CMK (cell line): ENCODE measurements around the gene LRRC23.

ENCODE experiments used
- DNase-seq: peaks from one replicate; pipeline ENCODE4 v3.0.0-alpha.2; 2010; ENCODE audit warnings: low read depth

Gene LRRC23

GRCh38 chr12:6957151-6957701 is 52.6 kb downstream of the LRRC23 start:
- no peak for DNase-seq

- no peak for DNase-seq
Measured at GRCh38 chr12:6957741-6958608, 53.4 kb downstream of the LRRC23 start.

DNA sequence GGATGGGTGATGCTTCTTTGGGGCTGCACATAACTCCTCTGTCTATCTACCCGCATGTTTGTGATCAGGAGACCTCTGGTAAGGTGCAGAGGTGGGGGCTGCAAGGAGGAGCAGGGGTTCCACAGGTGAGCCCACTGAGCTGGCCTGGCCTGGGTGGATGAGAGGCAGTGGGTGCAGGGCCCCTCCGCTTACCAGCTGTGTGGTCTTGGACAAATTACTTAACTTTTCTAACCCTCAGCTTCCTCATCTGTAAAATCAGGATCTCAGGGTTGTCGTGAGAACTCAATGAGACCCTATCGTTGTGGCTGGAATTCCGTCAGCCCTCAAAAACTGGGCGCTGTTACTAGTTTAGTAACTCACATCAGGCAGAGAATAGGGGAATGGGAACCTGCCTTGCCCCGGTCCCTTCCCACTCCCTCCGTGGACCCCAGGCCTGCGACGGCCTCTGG is 54.0 kb downstream of the LRRC23 start:
- no peak for DNase-seq

GRCh38 chr12:6959058-6959804 is 54.6 kb downstream of the LRRC23 start:
- DNase-seq: no peak

DNA sequence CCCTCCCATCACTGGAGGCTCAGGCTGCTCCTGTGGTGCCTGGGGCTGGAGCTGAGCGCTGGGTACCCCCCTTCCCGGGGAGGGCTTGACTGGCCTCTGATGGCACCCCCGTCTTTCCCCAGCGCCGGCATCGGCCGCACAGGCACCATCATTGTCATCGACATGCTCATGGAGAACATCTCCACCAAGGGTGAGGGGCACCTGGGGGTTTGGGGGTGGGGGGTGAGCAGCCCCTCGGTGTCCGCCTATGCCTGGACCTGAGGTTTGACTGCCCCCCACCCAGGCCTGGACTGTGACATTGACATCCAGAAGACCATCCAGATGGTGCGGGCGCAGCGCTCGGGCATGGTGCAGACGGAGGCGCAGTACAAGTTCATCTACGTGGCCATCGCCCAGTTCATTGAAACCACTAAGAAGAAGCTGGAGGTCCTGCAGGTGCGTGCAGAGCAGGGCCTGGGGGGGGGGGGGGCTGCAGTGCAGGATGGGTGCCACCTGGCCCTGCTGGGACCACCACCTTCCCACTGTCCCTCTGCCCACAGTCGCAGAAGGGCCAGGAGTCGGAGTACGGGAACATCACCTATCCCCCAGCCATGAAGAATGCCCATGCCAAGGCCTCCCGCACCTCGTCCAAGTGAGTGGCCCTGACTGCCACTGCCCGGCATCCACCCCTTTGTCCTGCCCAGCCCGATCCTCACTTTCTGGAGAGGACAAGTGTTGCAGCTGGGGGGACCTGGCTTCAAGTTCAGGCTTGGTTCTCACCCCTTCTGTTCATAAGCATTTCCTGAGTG is 55.4 kb downstream of the LRRC23 start:
- no peak for DNase-seq

DNA sequence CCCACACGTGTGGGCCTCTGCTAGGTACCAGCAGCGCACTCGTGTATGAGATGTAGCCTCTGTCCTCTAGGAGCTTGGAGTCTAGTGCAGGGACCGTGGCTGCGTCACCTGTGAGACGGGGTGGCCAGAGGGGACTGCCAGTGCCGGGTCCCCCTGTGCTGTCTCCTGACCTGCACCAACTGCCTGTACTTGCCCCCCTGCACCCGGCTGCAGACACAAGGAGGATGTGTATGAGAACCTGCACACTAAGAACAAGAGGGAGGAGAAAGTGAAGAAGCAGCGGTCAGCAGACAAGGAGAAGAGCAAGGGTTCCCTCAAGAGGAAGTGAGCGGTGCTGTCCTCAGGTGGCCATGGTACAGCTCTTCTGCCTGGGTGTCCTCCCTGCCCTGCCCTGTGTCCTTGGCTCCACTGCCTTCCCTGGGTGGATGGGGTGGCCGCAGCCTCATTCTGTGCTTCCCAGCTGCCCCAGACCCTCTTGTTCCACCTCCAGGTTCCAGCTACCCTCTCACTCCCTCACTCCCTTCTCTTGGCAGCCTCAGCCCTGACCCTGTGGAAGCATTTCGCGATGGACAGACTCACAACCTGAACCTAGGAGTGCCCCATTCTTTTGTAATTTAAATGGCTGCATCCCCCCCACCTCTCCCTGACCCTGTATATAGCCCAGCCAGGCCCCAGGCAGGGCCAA is 56.1 kb downstream of the LRRC23 start:
- DNase-seq: no peak

DNA sequence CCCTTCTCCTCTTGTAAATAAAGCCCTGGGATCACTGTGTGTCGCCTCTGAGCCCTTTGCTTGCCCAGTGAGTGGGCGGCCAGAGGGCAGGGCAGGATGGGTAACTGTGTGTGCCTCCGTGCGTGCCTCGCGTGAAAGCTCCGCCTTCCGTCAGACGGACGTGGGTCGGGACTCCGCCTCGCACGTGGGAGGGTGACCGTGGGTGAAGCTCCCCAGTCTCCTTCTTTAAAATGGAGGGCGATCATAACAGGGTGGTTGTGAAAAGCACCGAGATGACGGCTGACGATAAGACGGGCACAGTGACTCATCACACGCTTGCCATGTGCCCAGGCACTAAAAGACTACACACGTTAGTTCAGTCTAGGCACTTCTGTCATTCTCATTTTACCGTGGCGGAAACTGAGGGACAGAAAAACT is 56.7 kb downstream of the LRRC23 start:
- DNase-seq: no peak

DNA sequence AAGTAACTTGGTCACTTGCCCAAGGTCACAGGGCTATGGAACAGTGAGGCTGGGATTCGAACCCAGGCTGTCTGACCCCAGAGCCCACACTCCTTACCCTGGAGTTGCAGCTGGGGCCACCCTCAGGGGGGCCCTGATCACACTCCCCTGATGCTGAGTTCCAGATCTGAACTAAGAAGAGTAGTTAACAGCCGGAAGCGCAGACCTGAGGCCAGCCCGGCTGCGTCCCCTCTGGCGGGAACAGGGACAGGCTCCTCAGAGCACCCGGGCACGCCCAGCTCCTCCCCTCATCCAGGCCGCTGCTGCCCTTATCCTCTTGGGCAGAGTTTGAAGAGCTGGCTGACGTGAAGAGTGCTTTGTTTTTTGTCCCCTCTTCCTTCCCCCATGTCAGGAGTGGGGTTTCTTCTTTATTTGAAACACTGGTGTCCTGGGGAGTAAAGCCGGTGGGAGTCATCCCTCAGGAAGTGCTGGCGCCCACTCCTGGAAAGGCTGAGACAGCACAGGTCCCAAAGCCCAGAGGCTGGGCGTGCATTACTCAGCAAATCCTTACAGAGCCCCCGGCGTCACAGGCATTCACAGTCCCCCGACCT is 57.2 kb downstream of the LRRC23 start:
- peak; percentile 71 for DNase-seq

DNA sequence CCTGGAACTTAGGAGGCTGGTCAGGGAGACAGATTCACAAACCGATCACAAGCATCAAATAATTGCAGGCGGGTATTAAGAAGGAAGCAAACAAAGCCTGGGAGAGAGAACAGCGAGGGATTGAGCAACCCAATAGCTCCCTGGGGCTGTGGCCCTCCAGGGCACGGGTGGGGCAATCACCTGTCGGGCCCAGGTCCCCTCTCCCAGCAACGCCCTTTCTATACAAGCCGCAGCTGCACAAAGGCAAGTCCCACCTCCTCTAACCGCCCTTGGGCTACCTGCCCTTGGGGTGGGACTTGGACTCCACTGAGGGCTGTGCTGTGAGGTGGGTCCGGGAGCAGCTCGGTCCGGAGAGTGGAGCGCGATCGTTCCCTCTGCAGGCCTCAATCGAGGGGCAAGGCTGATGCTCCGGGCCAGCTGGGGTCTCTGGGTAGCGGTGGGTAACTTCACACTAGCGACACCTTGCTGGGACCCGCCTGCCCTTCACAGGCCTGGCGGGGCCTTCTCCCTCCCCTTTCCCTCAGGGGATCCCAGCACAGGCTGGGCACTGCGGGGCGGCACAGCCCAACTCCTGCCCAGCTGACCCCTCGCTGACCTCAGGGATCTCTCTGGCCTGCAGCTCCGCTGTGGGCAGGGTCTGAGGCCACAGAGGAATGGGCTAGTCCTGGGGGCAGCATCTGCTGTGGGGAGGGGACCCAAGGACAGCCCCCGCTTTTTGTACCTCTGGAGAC is 57.8 kb downstream of the LRRC23 start:
- no peak for DNase-seq

DNA sequence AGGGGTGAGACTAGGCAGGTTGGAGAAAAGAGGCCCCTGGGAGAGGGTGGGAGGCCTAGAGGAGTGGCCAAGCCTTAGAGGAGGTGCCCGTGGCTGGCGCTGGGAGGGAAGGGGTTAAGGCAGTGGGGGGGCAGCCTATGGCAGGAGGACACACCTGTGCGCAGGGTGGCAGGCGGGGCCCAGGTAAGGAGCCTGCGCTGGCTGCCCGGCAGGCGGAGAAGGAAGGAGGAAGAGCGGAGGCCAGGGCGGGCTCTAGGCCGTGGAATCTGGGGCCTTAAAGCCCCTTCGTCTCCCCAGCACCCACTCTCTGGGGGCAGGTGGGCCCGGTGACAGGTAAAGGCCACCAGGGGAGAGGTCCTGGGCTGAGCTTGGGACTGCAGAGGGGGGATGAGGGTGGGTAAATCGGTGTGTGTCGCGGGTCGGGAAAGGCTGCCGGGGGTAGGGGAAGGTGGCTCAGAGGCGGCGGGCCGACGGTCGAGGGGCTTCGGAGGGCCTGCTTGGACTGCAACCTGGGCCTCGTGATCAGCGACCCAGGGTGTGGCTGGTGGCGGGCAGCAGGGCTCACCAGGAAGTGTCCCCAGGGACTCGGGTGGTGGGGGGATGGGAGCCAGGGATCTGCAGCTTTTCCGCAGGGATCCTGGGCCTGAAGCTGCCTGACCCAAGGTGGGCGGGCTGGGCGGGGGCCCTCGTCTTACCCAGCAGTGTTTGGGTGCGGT is 58.6 kb downstream of the LRRC23 start:
- no peak for DNase-seq
